K562 (cell line): Measurements from ENCODE around the gene EML2. TPM values are rescaled to one million over a fixed set of nuclear protein-coding genes. Genes with fewer than 3 reads are reported as not detected.

Experiments
- ARNT ChIP-seq, 2 experiments: fragments of 450-650 bp; IDR thresholded peaks; 2 replicates each; pipeline ENCODE4 v1.6.1; 2016; ENCODE audit warnings: mild to moderate bottlenecking in 1 of 2
- ELF1 ChIP-seq: fragments of 200-800 bp; sonication (Bioruptor generic); IDR thresholded peaks from 2 replicates; pipeline ENCODE4 v1.6.1; 2016; ENCODE audit warnings: missing genetic modification characterization, missing compliant biosample characterization
- ESRRB ChIP-seq: fragments of 250-450 bp; sonication (Bioruptor Pico); IDR thresholded peaks from 2 replicates; pipeline ENCODE4 v1.5.0; 2020; ENCODE audit warnings: mild to moderate bottlenecking, moderate library complexity, borderline replicate concordance
- HLTF ChIP-seq: fragments of 450-650 bp; IDR thresholded peaks from 2 replicates; pipeline ENCODE4 v1.6.1; 2016
- HNRNPUL1 ChIP-seq: fragments of 200-400 bp; formaldehyde crosslinking; IDR thresholded peaks from 2 replicates; pipeline ENCODE4 v1.6.1; 2017; ENCODE audit warnings: low read length
- LCOR ChIP-seq: sonication (generic); formaldehyde crosslinking; IDR thresholded peaks from 2 replicates; pipeline ENCODE4 v1.8.0; 2022; ENCODE audit warnings: mild to moderate bottlenecking, missing genetic modification reagents
- LEF1 ChIP-seq: fragments of 450-650 bp; IDR thresholded peaks from 2 replicates; pipeline ENCODE4 v1.6.1; 2016; ENCODE audit warnings: mild to moderate bottlenecking
- MAFK ChIP-seq: IDR thresholded peaks from 2 replicates; pipeline ENCODE4 v1.6.1; 2011; ENCODE audit warnings: low read length, improper control_type of control experiment
- MAZ ChIP-seq, 2 experiments: fragments of 450-650 bp in 1 of 2; sonication (generic) in 1 of 2; formaldehyde crosslinking; IDR thresholded peaks in 1 of 2; conservative IDR thresholded peaks in 1 of 2; 2 replicates each; pipeline versions ENCODE4 v1.4.0 to v1.5.0; 2020; ENCODE audit warnings: mild to moderate bottlenecking in 1 of 2, missing genetic modification reagents in 1 of 2
- MED1 ChIP-seq: sonication (generic); formaldehyde crosslinking; IDR thresholded peaks from 2 replicates; pipeline ENCODE4 v1.8.1; 2023; ENCODE audit warnings: missing genetic modification reagents, borderline replicate concordance
- MTA3 ChIP-seq: fragments of 450-650 bp; formaldehyde crosslinking; IDR thresholded peaks from 2 replicates; pipeline ENCODE4 v1.6.1; 2017; ENCODE audit warnings: mild to moderate bottlenecking, borderline replicate concordance
- RBFOX2 ChIP-seq: fragments of 200-400 bp; formaldehyde crosslinking; IDR thresholded peaks from 2 replicates; pipeline ENCODE4 v1.6.1; 2017; ENCODE audit warnings: low read depth, mild to moderate bottlenecking, low read length, moderate library complexity
- RBM14 ChIP-seq: fragments of 200-400 bp; formaldehyde crosslinking; IDR thresholded peaks from 2 replicates; pipeline ENCODE4 v1.6.1; 2018; ENCODE audit warnings: low read depth, mild to moderate bottlenecking, low read length, moderate library complexity, borderline replicate concordance; ENCODE audit not compliant: insufficient read depth
- RUNX1 ChIP-seq: sonication (generic); IDR thresholded peaks from 2 replicates; pipeline ENCODE4 v1.6.1; 2016; ENCODE audit warnings: antibody characterized with exemption, low read depth
- SP2 ChIP-seq: IDR thresholded peaks from 2 replicates; pipeline ENCODE4 v1.6.1; 2011; ENCODE audit warnings: mild to moderate bottlenecking, low read depth, low read length, moderate library complexity; ENCODE audit not compliant: poor library complexity, severe bottlenecking; ENCODE audit errors: extremely low read depth
- TCFL5 ChIP-seq: fragments of 250-450 bp; sonication (Bioruptor Pico); conservative IDR thresholded peaks from 2 replicates; pipeline ENCODE4 v1.6.1; 2021; ENCODE audit warnings: mild to moderate bottlenecking, moderate library complexity, matching md5 sums
- YY1 ChIP-seq, 3 experiments: IDR thresholded peaks; 2 replicates each; pipeline ENCODE4 v1.6.1; 2011; ENCODE audit warnings: low read length in 2 of 3, mild to moderate bottlenecking in 2 of 3, moderate library complexity in 2 of 3, borderline replicate concordance in 1 of 3, control low read depth in 1 of 3, low read depth in 1 of 3; ENCODE audit not compliant: insufficient read depth in 3 of 3, insufficient replicate concordance in 2 of 3, control insufficient read depth in 1 of 3, insufficient read length in 1 of 3; ENCODE audit errors: extremely low read depth in 1 of 3
- ZNF212 ChIP-seq: fragments of 450-650 bp; formaldehyde crosslinking; IDR thresholded peaks from 2 replicates; pipeline ENCODE4 v1.4.0; 2020; ENCODE audit warnings: mild to moderate bottlenecking
- ZNF408 ChIP-seq: fragments of 250-450 bp; sonication (Bioruptor Pico); IDR thresholded peaks from 2 replicates; pipeline ENCODE4 v1.4.0; 2020; ENCODE audit warnings: low read depth, mild to moderate bottlenecking, moderate library complexity
- polyA plus RNA-seq, 8 experiments: library from polyadenylated mRNA; depleted of rRNA in 4 of 8; stranded (reverse) in 5 of 8; unstranded in 3 of 8; fragments of >200 nt; fragmentation: Nextera tagmentation in 2 of 8; fragmentation: Illumina TruSeq in 1 of 8; extraction: Ambion mirVana in 2 of 8; extraction: Trizol in 1 of 8; gene quantifications; 2 replicates each; pipeline versions ENCODE4 v1.2.1 to v1.2.3, GENCODE V29; 2011 to 2014; ENCODE audit warnings: inconsistent platforms in 1 of 8, missing spikeins in 1 of 8
- total RNA-seq, 7 experiments: library from RNA; depleted of rRNA in 6 of 7; stranded (reverse); fragments of >200 nt in 6 of 7; fragmentation: Illumina TruSeq in 2 of 7; extraction: Trizol in 2 of 7; gene quantifications; 2 replicates each; pipeline versions ENCODE4 v1.2.1 to v1.2.3, GENCODE V29; 2011 to 2021; ENCODE audit warnings: low replicate concordance in 1 of 7
- TF ChIP-seq, protein P1 (sequence below): sonication (generic); formaldehyde crosslinking; IDR thresholded peaks from 2 replicates; pipeline ENCODE4 v1.8.0; 2022; ENCODE audit warnings: missing genetic modification reagents, mild to moderate bottlenecking, borderline replicate concordance
- TF ChIP-seq, protein P2 (sequence below): sonication (generic); formaldehyde crosslinking; IDR thresholded peaks from 2 replicates; pipeline ENCODE4 v1.9.0; 2022; ENCODE audit warnings: mild to moderate bottlenecking, missing genetic modification reagents
- TF ChIP-seq, protein P3 (sequence below): fragments of 250-450 bp; sonication (Bioruptor Pico); IDR thresholded peaks from 2 replicates; pipeline ENCODE4 v1.5.0; 2021
- TF ChIP-seq, protein P4 (sequence below): fragments of 450-650 bp; IDR thresholded peaks from 2 replicates; pipeline ENCODE4 v1.6.1; 2018; ENCODE audit warnings: mild to moderate bottlenecking, low read depth; ENCODE audit not compliant: partially characterized antibody
- TF ChIP-seq, protein P5 (sequence below): fragments of 250-450 bp; sonication (Bioruptor Pico); IDR thresholded peaks from 2 replicates; pipeline ENCODE4 v1.8.0; 2021; ENCODE audit warnings: borderline replicate concordance, mild to moderate bottlenecking, moderate library complexity; ENCODE audit not compliant: poor library complexity, severe bottlenecking

EML2 gene
- total and polyA plus RNA-seq, 9 of the 15 experiments (the other 6 are each of a cell fraction or from before 2014, with no cell fraction given): 2.6 to 69.6 (median 24.8) TPM

DNA sequence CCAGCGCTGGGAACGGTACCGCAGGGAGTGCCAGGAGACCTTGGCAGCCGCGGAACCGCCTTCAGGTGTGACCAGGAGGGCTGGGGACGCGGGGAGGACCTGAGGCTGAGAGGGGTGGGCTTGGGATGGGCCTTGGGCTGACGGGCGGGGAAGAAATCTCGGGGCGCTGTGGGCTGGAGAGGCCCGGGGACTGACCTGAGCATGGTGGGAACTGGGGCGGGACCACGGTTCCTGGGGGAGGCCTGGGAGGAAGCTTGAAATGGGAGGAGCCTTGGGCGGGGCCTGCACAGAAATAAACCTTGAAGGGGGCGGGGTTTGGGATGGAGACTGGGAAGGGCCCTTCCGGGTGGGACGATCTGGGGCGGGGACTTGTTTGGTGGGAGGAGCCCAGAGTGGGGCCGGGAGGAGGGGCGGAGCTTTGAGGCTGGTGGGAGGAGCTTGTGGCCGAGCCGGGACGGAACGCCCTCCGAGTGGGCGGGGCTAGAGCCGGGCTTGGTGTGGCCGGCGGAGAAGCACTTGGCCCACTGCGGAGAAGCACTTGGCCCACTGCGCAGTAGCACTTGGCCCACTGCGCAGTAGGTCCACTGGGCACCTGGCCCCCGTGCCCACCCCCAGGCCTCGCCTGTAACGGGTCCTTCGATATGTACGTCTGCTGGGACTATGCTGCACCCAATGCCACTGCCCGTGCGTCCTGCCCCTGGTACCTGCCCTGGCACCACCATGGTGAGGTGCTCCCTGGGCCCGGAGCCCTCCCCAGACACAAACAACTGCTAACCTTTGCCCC is 31.7 kb upstream of the EML2 start (continued):
- no peak for TF ChIP-seq RBM14
- no peak for TF ChIP-seq HLTF
- TF ChIP-seq MAZ (CRISPR knock-in tag; conservative IDR thresholded peaks at IDR 0.05 in 1 of 2, IDR thresholded peaks at IDR 0.05 in 1 of 2): peak in 1 of 2 experiments; percentile 64; a peak in 1 of 4 replicates
- TF ChIP-seq MED1: 0 out of 2 replicates have a peak, but pooled peaks have one; percentile 56
- TF ChIP-seq, protein P1, sequence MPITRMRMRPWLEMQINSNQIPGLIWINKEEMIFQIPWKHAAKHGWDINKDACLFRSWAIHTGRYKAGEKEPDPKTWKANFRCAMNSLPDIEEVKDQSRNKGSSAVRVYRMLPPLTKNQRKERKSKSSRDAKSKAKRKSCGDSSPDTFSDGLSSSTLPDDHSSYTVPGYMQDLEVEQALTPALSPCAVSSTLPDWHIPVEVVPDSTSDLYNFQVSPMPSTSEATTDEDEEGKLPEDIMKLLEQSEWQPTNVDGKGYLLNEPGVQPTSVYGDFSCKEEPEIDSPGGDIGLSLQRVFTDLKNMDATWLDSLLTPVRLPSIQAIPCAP (CRISPR knock-in tag): no peak
- no peak for TF ChIP-seq RUNX1
- no peak for TF ChIP-seq SP2
- peak; percentile 68 for TF ChIP-seq RBFOX2
- TF ChIP-seq, protein P2, sequence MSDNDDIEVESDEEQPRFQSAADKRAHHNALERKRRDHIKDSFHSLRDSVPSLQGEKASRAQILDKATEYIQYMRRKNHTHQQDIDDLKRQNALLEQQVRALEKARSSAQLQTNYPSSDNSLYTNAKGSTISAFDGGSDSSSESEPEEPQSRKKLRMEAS: peak; percentile 34; the same call in 1 of the 2 replicates
- TF ChIP-seq, protein P3, sequence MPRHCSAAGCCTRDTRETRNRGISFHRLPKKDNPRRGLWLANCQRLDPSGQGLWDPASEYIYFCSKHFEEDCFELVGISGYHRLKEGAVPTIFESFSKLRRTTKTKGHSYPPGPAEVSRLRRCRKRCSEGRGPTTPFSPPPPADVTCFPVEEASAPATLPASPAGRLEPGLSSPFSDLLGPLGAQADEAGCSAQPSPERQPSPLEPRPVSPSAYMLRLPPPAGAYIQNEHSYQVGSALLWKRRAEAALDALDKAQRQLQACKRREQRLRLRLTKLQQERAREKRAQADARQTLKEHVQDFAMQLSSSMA (CRISPR knock-in tag): no peak
- no peak for TF ChIP-seq YY1 (IDR thresholded peaks at IDR 0.05; ENCODE audit: borderline replicate concordance in 1 of 3, control insufficient read depth in 1 of 3, extremely low read depth in 1 of 3, insufficient read depth in 3 of 3, insufficient read length in 1 of 3, insufficient replicate concordance in 2 of 3, low read depth in 1 of 3, low read length in 2 of 3)
- TF ChIP-seq ZNF212 (CRISPR knock-in tag): no peak
- no peak for TF ChIP-seq HNRNPUL1
- no peak for TF ChIP-seq ZNF408 (CRISPR knock-in tag)
- TF ChIP-seq, protein P4, sequence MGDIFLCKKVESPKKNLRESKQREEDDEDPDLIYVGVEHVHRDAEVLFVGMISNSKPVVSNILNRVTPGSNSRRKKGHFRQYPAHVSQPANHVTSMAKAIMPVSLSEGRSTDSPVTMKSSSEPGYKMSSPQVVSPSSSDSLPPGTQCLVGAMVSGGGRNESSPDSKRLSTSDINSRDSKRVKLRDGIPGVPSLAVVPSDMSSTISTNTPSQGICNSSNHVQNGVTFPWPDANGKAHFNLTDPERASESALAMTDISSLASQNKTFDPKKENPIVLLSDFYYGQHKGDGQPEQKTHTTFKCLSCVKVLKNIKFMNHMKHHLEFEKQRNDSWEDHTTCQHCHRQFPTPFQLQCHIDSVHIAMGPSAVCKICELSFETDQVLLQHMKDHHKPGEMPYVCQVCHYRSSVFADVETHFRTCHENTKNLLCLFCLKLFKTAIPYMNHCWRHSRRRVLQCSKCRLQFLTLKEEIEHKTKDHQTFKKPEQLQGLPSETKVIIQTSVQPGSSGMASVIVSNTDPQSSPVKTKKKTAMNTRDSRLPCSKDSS: no peak
- TF ChIP-seq LEF1: no peak
- no peak for TF ChIP-seq TCFL5 (CRISPR knock-in tag)
- no peak for TF ChIP-seq LCOR (CRISPR knock-in tag)
- no peak for TF ChIP-seq ARNT (IDR thresholded peaks at IDR 0.05)
- peak; percentile 80 for TF ChIP-seq ELF1 (tag)
- TF ChIP-seq MAFK: no peak
- 0 out of 2 replicates have a peak, but pooled peaks have one; percentile 9 for TF ChIP-seq MTA3
- no peak for TF ChIP-seq ESRRB
- TF ChIP-seq, protein P5, sequence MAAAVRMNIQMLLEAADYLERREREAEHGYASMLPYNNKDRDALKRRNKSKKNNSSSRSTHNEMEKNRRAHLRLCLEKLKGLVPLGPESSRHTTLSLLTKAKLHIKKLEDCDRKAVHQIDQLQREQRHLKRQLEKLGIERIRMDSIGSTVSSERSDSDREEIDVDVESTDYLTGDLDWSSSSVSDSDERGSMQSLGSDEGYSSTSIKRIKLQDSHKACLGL: no peak
